Measurements from ENCODE around the gene ZIC1.

ZIC1 gene

DNA sequence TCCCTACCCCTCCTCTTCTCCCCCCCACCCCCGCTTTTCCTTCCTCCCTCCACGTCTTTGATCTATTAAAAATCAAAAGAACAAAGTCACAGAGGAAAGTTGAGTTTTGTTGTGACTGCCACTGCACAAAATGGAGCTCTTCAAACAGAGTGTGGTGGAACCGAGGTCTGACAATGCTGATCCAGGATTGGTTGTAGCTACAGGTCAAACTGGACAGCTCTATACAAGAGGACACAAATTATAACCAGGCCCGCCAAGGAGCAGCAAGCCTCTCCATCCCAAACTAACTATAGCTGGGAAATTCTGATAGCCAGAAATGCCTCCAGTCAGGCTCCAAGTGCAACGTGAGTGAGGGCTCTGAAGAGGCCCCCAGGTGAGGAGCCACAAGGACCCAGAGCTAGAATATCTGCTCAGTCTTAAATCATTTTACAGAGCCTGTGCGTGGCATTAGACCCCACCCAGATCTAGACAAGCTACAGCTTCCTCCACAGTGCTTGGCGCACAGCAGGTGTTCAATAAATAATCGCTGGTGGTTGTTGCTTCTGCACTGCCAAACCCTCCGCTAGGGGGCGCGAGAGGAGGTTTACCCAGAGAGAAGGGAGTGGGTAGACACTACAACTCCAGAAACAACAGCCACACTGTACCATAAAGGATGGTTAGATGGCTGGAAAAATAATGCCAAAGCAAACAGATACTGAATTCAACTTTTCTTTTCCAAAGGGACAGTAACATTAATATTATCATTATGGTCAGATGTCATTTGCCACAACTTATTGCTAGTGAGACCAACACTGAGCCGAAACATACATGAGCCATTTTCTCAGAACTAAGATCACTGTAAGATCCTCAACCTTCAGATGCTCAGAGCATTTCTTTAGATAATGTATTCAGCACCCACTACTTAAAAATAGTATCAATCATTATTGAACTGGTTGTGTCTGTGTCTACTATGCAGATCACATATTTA, 47.4 kb upstream of the ZIC1 start:
- H3K9me3 ChIP-seq (ENCODE audit: insufficient read depth, low read depth, low read length): peaks cover 3% of the 10 kb centered on the region
- H3K27me3 ChIP-seq (ENCODE audit: insufficient read depth, low read length): peaks cover 55% of the 10 kb centered on the region
- H4K12ac ChIP-seq (ENCODE audit: low read depth, low read length): no peak overlapping the region
- H3K36me3 ChIP-seq (ENCODE audit: control insufficient read depth in 1 of 2, insufficient read depth in 2 of 2, low read length in 2 of 2): no peaks in the 10 kb centered on the region
- H3K4me1 ChIP-seq (ENCODE audit: control insufficient read depth in 1 of 2, insufficient read depth in 2 of 2, low read length in 2 of 2): no peaks in the 10 kb centered on the region
- H3K23ac ChIP-seq (ENCODE audit: low read length): no peak overlapping the region
- H3K4me2 ChIP-seq (ENCODE audit: low read length): peak overlapping the region; percentile 19
- no CpG with 5 or more reads among the region's 12 CpGs for WGBS (ENCODE audit: extremely low coverage, insufficient coverage, insufficient read length)
- H2AK5ac ChIP-seq (ENCODE audit: low read length): no peak overlapping the region
- H2BK5ac ChIP-seq (ENCODE audit: low read depth, low read length, poor library complexity): no peak overlapping the region
- no peak overlapping the region for H3K27ac ChIP-seq (ENCODE audit: low read depth, low read length)
- no peak overlapping the region for H2BK120ac ChIP-seq (ENCODE audit: insufficient read depth, low read length, poor library complexity)
- H3K4me3 ChIP-seq (ENCODE audit: low read depth, low read length): no peak overlapping the region
- no peak overlapping the region for H3K9ac ChIP-seq (ENCODE audit: low read length)
- H2BK12ac ChIP-seq (ENCODE audit: low read length): no peak overlapping the region
- H2AFZ ChIP-seq (ENCODE audit: insufficient read depth, low read length, poor library complexity): no peak overlapping the region
- no peaks in the 10 kb centered on the region for H3K79me2 ChIP-seq (ENCODE audit: control insufficient read depth, insufficient read depth, low read length, poor library complexity)
- no peak overlapping the region for H4K91ac ChIP-seq (ENCODE audit: low read depth, low read length)
- no peak overlapping the region for H3K4ac ChIP-seq (ENCODE audit: low read depth, low read length)
- no peak overlapping the region for H3K14ac ChIP-seq (ENCODE audit: low read length)
- no peaks in the 10 kb centered on the region for H3K79me1 ChIP-seq (ENCODE audit: low read length)
- DNase-seq: peak in 1 of 2 donors; percentile 17
- H4K8ac ChIP-seq (ENCODE audit: low read depth, low read length): no peak overlapping the region
- no peak overlapping the region for H3K18ac ChIP-seq (ENCODE audit: low read length)

DNA sequence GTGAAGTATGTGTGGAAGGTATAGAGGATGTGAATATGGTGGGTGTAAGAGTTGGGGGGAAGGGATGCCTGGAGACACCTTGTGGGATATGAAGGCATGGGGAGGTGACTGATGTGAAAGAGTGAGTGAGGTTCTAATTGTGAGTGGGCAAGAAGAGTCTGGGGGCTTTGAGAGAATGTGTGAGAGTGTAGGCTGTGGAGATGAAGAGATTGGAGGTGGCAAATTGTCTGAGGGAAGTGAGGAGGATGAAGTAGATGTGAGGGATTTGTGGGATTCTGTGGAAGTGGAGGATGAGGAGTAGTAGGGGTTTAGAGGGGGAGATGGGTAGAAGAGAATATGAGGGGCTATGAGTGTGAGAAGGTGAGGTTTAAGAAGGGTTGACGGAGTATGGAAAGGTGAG, 44.4 kb upstream of the ZIC1 start:
- H3K9ac ChIP-seq (ENCODE audit: low read length): no peak overlapping the region
- no peak overlapping the region for H3K4me2 ChIP-seq (ENCODE audit: low read length)
- no peak overlapping the region for H2BK5ac ChIP-seq (ENCODE audit: low read depth, low read length, poor library complexity)
- H3K27me3 ChIP-seq (ENCODE audit: insufficient read depth, low read length): peaks cover 46% of the 10 kb centered on the region
- H3K18ac ChIP-seq (ENCODE audit: low read length): no peak overlapping the region
- H3K14ac ChIP-seq (ENCODE audit: low read length): no peak overlapping the region
- DNase-seq: no peak
- H3K79me1 ChIP-seq (ENCODE audit: low read length): no peaks in the 10 kb centered on the region
- H2BK12ac ChIP-seq (ENCODE audit: low read length): no peak overlapping the region
- H3K4ac ChIP-seq (ENCODE audit: low read depth, low read length): no peak overlapping the region
- H3K4me3 ChIP-seq (ENCODE audit: low read depth, low read length): no peak overlapping the region
- no peaks in the 10 kb centered on the region for H3K36me3 ChIP-seq (ENCODE audit: control insufficient read depth in 1 of 2, insufficient read depth in 2 of 2, low read length in 2 of 2)
- no peaks in the 10 kb centered on the region for H3K4me1 ChIP-seq (ENCODE audit: control insufficient read depth in 1 of 2, insufficient read depth in 2 of 2, low read length in 2 of 2)
- H3K27ac ChIP-seq (ENCODE audit: low read depth, low read length): no peak overlapping the region
- H4K91ac ChIP-seq (ENCODE audit: low read depth, low read length): no peak overlapping the region
- H2AK5ac ChIP-seq (ENCODE audit: low read length): no peak overlapping the region
- H4K12ac ChIP-seq (ENCODE audit: low read depth, low read length): no peak overlapping the region
- no peak overlapping the region for H3K23ac ChIP-seq (ENCODE audit: low read length)
- WGBS (ENCODE audit: extremely low coverage, insufficient coverage, insufficient read length): 100% methylated on average over 1 of the region's 1 CpG
- no peaks in the 10 kb centered on the region for H3K79me2 ChIP-seq (ENCODE audit: control insufficient read depth, insufficient read depth, low read length, poor library complexity)
- H3K9me3 ChIP-seq (ENCODE audit: insufficient read depth, low read depth, low read length): no peaks in the 10 kb centered on the region
- H2AFZ ChIP-seq (ENCODE audit: insufficient read depth, low read length, poor library complexity): no peak overlapping the region
- H2BK120ac ChIP-seq (ENCODE audit: insufficient read depth, low read length, poor library complexity): no peak overlapping the region
- no peak overlapping the region for H4K8ac ChIP-seq (ENCODE audit: low read depth, low read length)

DNA sequence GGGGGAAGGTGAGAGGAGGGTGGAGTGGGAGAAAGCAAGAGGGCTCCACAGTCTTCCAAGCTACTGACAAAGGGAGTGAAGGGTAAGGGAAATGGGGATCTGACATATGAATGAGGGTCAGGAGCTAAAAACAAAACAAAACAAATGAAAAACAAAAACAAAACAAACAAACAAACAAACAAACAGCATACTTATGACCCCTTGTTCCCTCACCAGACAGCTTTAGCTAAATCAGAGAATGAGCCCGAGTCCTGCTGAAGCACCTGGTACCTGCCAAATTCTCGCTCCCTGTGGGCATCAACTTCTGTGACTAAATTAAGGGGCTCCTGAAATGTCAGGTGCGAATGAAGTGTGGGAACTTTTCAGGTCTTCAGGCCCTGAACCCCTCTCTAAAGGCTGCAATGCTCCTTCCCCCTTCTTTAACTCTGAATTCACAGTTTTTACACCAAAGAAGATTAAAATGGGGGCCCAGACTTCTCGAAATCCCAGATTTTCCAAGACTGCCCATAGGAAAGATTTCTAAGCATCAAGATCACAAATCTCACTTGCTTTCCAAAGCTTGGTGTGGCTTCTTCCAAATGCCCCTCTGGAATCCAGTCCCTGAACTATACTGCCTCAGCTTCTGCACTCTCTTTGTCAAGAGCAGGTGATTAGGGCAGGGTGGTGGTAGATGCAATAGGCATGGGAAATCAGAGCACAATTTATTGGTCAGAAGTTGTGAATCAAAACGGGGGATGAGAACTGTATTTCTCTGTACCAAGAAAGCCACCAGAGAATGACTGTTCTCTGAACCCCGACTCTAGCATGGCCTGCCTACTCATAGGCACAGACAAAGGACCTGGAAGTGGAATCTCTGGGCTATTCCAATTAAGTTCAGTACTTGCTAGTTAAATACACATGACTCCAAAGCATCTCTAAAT, 43.7 kb upstream of the ZIC1 start:
- H3K9ac ChIP-seq (ENCODE audit: low read length): no peak overlapping the region
- H3K14ac ChIP-seq (ENCODE audit: low read length): no peak overlapping the region
- H3K4me2 ChIP-seq (ENCODE audit: low read length): no peak overlapping the region
- no peak overlapping the region for H4K8ac ChIP-seq (ENCODE audit: low read depth, low read length)
- H3K79me2 ChIP-seq (ENCODE audit: control insufficient read depth, insufficient read depth, low read length, poor library complexity): no peaks in the 10 kb centered on the region
- peaks cover 47% of the 10 kb centered on the region for H3K27me3 ChIP-seq (ENCODE audit: insufficient read depth, low read length)
- no peak overlapping the region for H2BK12ac ChIP-seq (ENCODE audit: low read length)
- no peak overlapping the region for H4K91ac ChIP-seq (ENCODE audit: low read depth, low read length)
- no peak overlapping the region for H3K4me3 ChIP-seq (ENCODE audit: low read depth, low read length)
- no peaks in the 10 kb centered on the region for H3K79me1 ChIP-seq (ENCODE audit: low read length)
- DNase-seq: no peak
- no peak overlapping the region for H2BK5ac ChIP-seq (ENCODE audit: low read depth, low read length, poor library complexity)
- H2BK120ac ChIP-seq (ENCODE audit: insufficient read depth, low read length, poor library complexity): no peak overlapping the region
- no peak overlapping the region for H3K27ac ChIP-seq (ENCODE audit: low read depth, low read length)
- no CpG with 5 or more reads among the region's 6 CpGs for WGBS (ENCODE audit: extremely low coverage, insufficient coverage, insufficient read length)
- H3K4ac ChIP-seq (ENCODE audit: low read depth, low read length): no peak overlapping the region
- no peaks in the 10 kb centered on the region for H3K36me3 ChIP-seq (ENCODE audit: control insufficient read depth in 1 of 2, insufficient read depth in 2 of 2, low read length in 2 of 2)
- H3K4me1 ChIP-seq (ENCODE audit: control insufficient read depth in 1 of 2, insufficient read depth in 2 of 2, low read length in 2 of 2): no peaks in the 10 kb centered on the region
- H3K18ac ChIP-seq (ENCODE audit: low read length): no peak overlapping the region
- H4K12ac ChIP-seq (ENCODE audit: low read depth, low read length): no peak overlapping the region
- H3K9me3 ChIP-seq (ENCODE audit: insufficient read depth, low read depth, low read length): peaks cover 1% of the 10 kb centered on the region
- no peak overlapping the region for H3K23ac ChIP-seq (ENCODE audit: low read length)
- H2AK5ac ChIP-seq (ENCODE audit: low read length): no peak overlapping the region
- no peak overlapping the region for H2AFZ ChIP-seq (ENCODE audit: insufficient read depth, low read length, poor library complexity)

DNA sequence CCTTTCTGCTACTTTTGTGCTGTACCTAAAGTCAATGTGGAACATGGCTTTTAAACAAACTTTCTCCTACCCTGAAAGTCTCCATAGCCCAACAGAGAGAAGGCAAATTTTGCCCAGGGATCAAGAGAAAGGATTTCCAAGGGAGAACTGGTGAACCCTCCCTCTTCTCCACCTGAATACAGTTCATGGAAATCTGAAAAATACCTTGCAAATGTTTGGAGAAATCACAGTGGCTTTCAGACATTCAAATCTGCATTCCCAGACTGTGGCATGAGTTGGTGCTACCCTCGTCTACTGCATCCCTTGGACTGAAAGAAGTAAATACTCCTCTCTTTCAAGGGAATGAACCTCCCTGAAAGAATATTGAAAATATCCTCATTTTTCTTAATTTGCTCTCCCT, 41.5 kb upstream of the ZIC1 start:
- H3K23ac ChIP-seq (ENCODE audit: low read length): no peak overlapping the region
- no peaks in the 10 kb centered on the region for H3K36me3 ChIP-seq (ENCODE audit: control insufficient read depth in 1 of 2, insufficient read depth in 2 of 2, low read length in 2 of 2)
- no peak overlapping the region for H3K4ac ChIP-seq (ENCODE audit: low read depth, low read length)
- H2BK12ac ChIP-seq (ENCODE audit: low read length): no peak overlapping the region
- no peaks in the 10 kb centered on the region for H3K4me1 ChIP-seq (ENCODE audit: control insufficient read depth in 1 of 2, insufficient read depth in 2 of 2, low read length in 2 of 2)
- no peak overlapping the region for H4K91ac ChIP-seq (ENCODE audit: low read depth, low read length)
- H3K14ac ChIP-seq (ENCODE audit: low read length): no peak overlapping the region
- no peak overlapping the region for H3K4me3 ChIP-seq (ENCODE audit: low read depth, low read length)
- no peak overlapping the region for H3K9ac ChIP-seq (ENCODE audit: low read length)
- no peak overlapping the region for H2AK5ac ChIP-seq (ENCODE audit: low read length)
- H2BK5ac ChIP-seq (ENCODE audit: low read depth, low read length, poor library complexity): no peak overlapping the region
- no peak overlapping the region for H3K4me2 ChIP-seq (ENCODE audit: low read length)
- no peak overlapping the region for H3K27ac ChIP-seq (ENCODE audit: low read depth, low read length)
- H3K9me3 ChIP-seq (ENCODE audit: insufficient read depth, low read depth, low read length): peaks cover 1% of the 10 kb centered on the region
- no peaks in the 10 kb centered on the region for H3K79me1 ChIP-seq (ENCODE audit: low read length)
- peaks cover 51% of the 10 kb centered on the region for H3K27me3 ChIP-seq (ENCODE audit: insufficient read depth, low read length)
- H2BK120ac ChIP-seq (ENCODE audit: insufficient read depth, low read length, poor library complexity): no peak overlapping the region
- no peak overlapping the region for H3K18ac ChIP-seq (ENCODE audit: low read length)
- no peak overlapping the region for H4K12ac ChIP-seq (ENCODE audit: low read depth, low read length)
- WGBS (ENCODE audit: extremely low coverage, insufficient coverage, insufficient read length): no CpG with 5 or more reads among the region's 1 CpG
- no peak for DNase-seq
- no peaks in the 10 kb centered on the region for H3K79me2 ChIP-seq (ENCODE audit: control insufficient read depth, insufficient read depth, low read length, poor library complexity)
- no peak overlapping the region for H2AFZ ChIP-seq (ENCODE audit: insufficient read depth, low read length, poor library complexity)
- H4K8ac ChIP-seq (ENCODE audit: low read depth, low read length): no peak overlapping the region
